Islet of Langerhans (tissue), 1 donor: ENCODE measurements around the gene CD4.

Experiments used
- FAIRE-seq: peaks from one replicate; lab custom pipeline; 2011; peaks lifted over from hg19 to GRCh38; lab: Jason Lieb, UNC

Gene CD4

GRCh38 chr12:6765634-6766581 lies 23.4 kb upstream of the CD4 start, which contains the start of gene PTMS:
Gene PTMS (plus strand): TSS chr12:6766363. CDS start chr12:6766706, 343 bp downstream.
- no peak for FAIRE-seq

GRCh38 chr12:6766651-6767349 lies 22.5 kb upstream of the CD4 start:
- FAIRE-seq, result no peak

- no peak for FAIRE-seq
These were observed 21.7 kb upstream of the CD4 start for GRCh38 chr12:6767353-6768319.

- no peak for FAIRE-seq
These were observed 20.9 kb upstream of the CD4 start for GRCh38 chr12:6768437-6768914.

GRCh38 chr12:6768990-6769389 lies 20.3 kb upstream of the CD4 start:
- FAIRE-seq, result no peak

GRCh38 chr12:6769666-6770065 lies 19.7 kb upstream of the CD4 start:
- FAIRE-seq, result no peak

- no peak for FAIRE-seq
These were observed 19.2 kb upstream of the CD4 start for GRCh38 chr12:6770094-6770493.

GRCh38 chr12:6770600-6770999 lies 18.7 kb upstream of the CD4 start:
- FAIRE-seq, result no peak

- no peak for FAIRE-seq
These were observed 18.2 kb upstream of the CD4 start for GRCh38 chr12:6771091-6771495.

- FAIRE-seq, result no peak
These were observed 17.6 kb upstream of the CD4 start for GRCh38 chr12:6771509-6772330.

GRCh38 chr12:6772331-6772695 lies 17.0 kb upstream of the CD4 start, which contains the start of gene LAG3:
Gene LAG3 (plus strand): TSS chr12:6772520. CDS start chr12:6772853, 333 bp downstream.
- no peak for FAIRE-seq

GRCh38 chr12:6772726-6773589 lies 16.4 kb upstream of the CD4 start:
- no peak for FAIRE-seq

- no peak for FAIRE-seq
These were observed 15.6 kb upstream of the CD4 start for GRCh38 chr12:6773590-6774351.

- no peak for FAIRE-seq
These were observed 14.7 kb upstream of the CD4 start for GRCh38 chr12:6774499-6775062.

- FAIRE-seq, result no peak
These were observed 13.8 kb upstream of the CD4 start for GRCh38 chr12:6775185-6776174.

GRCh38 chr12:6777386-6777785 lies 11.9 kb upstream of the CD4 start:
- no peak for FAIRE-seq

- no peak for FAIRE-seq
These were observed 11.1 kb upstream of the CD4 start for GRCh38 chr12:6778217-6778573.
